ENCODE results near the gene OR2V2.

Gene OR2V2

DNA sequence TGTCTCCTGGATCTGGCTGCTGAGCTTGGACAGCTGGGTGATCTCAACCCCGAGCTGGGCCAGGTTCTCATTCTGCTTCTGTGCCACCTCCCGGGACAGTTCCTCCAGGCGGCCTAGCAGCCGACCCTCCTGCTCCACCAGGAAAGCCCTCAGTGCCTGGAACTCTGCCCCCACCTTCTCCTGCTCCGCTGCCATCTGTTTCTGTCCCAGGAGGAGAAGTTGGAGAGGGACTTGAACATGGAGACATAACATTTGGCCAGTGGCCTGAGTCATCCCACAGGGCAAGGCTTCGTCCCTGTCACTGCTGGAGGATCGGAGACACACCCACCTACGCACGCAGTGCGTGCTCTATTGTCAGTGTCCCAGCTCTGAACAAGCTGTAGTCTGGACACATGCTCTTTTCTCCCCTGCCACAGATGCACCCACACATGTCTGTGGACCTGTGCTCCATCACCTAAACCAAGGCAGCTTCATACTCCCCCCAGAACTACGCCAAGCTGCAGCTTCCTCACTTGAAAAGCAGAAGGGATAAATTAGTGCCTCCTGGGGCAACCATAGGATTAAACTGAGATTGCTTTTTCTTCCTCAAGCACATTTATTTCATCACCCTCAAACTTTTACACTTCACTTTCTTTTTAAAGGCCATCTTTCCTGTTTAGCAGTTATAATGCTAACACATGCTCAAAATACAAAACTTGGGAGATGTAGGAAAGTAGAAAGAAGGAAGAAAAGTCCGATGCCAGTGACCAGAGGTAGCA is 52.7 kb downstream of the OR2V2 start:
- H3K27me3 ChIP-seq = peaks cover 17% of the 10 kb centered on the region
- no peak for DNase-seq
- no peaks in the 10 kb centered on the region for H3K36me3 ChIP-seq
- peaks cover 3% of the 10 kb centered on the region; the same call in 1 of the 2 replicates for H3K4me1 ChIP-seq
- no peaks in the 10 kb centered on the region for H3K9me3 ChIP-seq
- H3K4me3 ChIP-seq (ENCODE audit: low read depth, low read length) = no peak overlapping the region
- TF ChIP-seq, protein P1, sequence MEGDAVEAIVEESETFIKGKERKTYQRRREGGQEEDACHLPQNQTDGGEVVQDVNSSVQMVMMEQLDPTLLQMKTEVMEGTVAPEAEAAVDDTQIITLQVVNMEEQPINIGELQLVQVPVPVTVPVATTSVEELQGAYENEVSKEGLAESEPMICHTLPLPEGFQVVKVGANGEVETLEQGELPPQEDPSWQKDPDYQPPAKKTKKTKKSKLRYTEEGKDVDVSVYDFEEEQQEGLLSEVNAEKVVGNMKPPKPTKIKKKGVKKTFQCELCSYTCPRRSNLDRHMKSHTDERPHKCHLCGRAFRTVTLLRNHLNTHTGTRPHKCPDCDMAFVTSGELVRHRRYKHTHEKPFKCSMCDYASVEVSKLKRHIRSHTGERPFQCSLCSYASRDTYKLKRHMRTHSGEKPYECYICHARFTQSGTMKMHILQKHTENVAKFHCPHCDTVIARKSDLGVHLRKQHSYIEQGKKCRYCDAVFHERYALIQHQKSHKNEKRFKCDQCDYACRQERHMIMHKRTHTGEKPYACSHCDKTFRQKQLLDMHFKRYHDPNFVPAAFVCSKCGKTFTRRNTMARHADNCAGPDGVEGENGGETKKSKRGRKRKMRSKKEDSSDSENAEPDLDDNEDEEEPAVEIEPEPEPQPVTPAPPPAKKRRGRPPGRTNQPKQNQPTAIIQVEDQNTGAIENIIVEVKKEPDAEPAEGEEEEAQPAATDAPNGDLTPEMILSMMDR (IDR thresholded peaks at IDR 0.05; ENCODE audit: low read depth, low read length) = no peak

DNA sequence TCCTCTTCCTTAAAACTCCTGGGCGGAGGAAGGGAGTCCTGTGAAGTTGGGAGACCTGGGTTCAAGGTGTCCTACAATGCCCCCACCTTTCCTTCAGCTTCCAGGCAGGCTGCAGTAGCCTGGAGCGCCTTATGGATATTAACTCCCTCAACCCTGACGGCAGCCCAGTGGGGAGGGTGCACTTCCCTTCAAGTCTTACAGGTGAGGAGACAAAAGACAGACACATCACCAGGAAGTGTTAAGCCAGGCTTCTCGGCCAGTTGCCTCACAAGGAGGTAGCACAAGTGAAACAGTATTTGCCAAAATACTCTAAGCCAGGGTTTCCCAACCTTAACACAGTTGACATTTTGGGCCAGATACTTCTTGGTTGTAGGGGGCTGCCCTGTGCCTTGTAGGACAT is 53.4 kb downstream of the OR2V2 start:
- peaks cover 24% of the 10 kb centered on the region for H3K27me3 ChIP-seq
- H3K4me1 ChIP-seq = peaks cover 3% of the 10 kb centered on the region; the same call in 1 of the 2 replicates

DNA sequence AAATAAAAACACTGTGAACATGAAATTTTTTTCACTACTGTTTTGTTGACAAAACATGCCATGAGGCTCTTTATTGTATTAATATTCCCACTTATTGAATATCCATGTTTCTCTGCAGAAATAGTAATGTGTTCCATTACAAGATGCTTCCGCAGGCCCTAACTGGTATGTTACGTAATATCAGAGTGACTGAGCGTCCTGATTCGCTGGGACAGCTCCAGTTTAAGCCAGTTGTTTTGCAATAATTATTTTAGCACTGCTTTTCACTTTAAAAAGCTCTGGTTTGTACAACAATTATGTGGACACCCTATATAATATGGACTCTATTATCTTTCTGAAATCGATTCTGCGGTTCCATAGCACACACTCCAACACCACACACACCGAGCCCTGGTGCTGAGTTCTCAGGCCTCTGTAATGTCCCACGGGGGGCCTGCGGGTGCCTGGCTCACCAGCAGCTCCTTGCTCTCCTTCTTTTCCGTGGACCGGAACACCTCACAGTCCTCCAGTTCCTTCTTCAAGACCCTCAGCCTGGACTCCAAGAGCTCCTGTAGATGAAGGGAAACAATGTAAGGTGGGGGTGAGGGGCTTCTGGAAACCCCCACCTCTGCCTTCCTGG is 55.8 kb downstream of the OR2V2 start:
- Histone ChIP-seq H3K9me3 (no peaks in the 10 kb centered on the region), H3K27me3 (peaks cover 25% of the 10 kb centered on the region), H3K36me3 (no peaks in the 10 kb centered on the region), H3K4me3 (ENCODE audit: low read depth, low read length) (no peak overlapping the region), H3K4me1 (no peaks in the 10 kb centered on the region; the same call in 1 of the 2 replicates)
- TF ChIP-seq, protein P1 (IDR thresholded peaks at IDR 0.05; ENCODE audit: low read depth, low read length) = no peak
- no peak for DNase-seq

More for the DNA sequence above, 53.4 kb downstream of the OR2V2 start:
- H3K9me3 ChIP-seq = no peaks in the 10 kb centered on the region
- TF ChIP-seq, protein P1 (IDR thresholded peaks at IDR 0.05; ENCODE audit: low read depth, low read length) = no peak
- H3K36me3 ChIP-seq = no peaks in the 10 kb centered on the region
- no peak for DNase-seq
- H3K4me3 ChIP-seq (ENCODE audit: low read depth, low read length) = no peak overlapping the region

DNA sequence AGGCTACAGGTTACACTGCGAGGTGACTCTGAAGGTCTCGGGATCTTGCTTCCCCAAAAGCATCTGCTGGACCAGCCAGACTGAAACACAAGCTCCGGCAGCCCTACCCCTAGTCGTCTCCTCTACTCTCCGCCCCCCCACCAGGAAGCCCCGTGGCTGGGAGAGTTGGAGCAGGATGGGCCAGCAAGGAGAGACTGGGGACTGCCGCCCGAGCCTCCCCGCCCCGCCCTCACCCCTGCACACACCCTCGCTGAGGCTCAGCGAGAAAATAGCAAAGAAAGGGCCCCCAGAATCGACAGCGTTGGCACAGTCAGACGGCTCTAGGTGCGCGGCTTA is 56.4 kb downstream of the OR2V2 start:
- DNase-seq = no peak
- Histone ChIP-seq H3K36me3 (no peaks in the 10 kb centered on the region), H3K4me3 (ENCODE audit: low read depth, low read length) (peak overlapping the region; percentile 79), H3K27me3 (peaks cover 25% of the 10 kb centered on the region), H3K9me3 (no peaks in the 10 kb centered on the region), H3K4me1 (no peaks in the 10 kb centered on the region)
- TF ChIP-seq, protein P1 (IDR thresholded peaks at IDR 0.05; ENCODE audit: low read depth, low read length) = no peak

DNA sequence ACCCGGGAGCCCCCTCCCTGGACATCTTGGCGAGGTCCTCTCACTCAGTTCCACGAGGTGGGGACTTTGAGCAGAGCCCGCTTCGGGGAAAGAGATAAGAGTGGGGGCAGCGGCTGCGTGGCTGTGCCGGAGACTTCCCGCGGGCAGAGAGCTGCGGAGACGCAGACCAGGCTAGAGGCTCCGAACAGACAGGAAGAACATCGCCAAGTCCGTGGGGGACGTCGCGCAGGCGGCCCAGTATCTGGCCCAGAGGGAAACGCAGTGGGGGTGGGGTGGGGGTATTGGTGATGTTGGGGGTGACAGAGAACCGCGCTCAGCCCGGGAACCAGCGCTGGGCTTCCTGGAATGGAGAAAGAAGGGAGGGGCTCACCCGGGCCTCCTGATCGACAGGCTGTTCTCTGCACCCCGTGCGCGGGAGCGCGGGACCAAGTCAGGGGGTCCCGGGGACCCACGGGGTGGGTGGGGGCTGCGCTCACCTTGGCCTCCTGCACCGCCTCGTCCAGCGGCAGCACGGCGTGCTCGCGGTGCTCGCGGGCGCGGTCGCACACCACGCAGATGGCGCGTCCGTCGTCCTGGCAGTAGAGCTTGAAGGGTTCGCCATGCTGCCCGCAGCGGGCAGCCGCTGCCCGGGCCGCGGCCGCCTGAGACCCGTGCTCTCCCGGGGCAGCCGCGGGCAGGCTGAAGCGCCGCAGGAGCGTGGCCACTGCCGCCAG is 56.9 kb downstream of the OR2V2 start:
- TF ChIP-seq, protein P1 (IDR thresholded peaks at IDR 0.05; ENCODE audit: low read depth, low read length) = no peak
- Histone ChIP-seq H3K27me3 (peaks cover 25% of the 10 kb centered on the region), H3K4me1 (no peaks in the 10 kb centered on the region), H3K36me3 (no peaks in the 10 kb centered on the region), H3K4me3 (ENCODE audit: low read depth, low read length) (peak overlapping the region; percentile 79), H3K9me3 (no peaks in the 10 kb centered on the region)
- DNase-seq = peak; percentile 37

All from BE2C (cell line).